Heart left ventricle (tissue), 16 donors: ENCODE results near the gene EID1. TPM values are rescaled to one million over a fixed set of nuclear protein-coding genes. Genes with fewer than 3 reads are reported as not detected.

ENCODE experiments used
- ATAC-seq, 4 donors: fragments of 200-7000 bp; cut with Tn5 transposase; one replicate each; pipeline ENCODE4 v1.9.1; 2020 to 2022; ENCODE audit warnings: moderate library complexity in 4 of 4, mild to moderate bottlenecking in 3 of 4, moderate number of reproducible peaks in 1 of 4
- DNase-seq, 5 donors: peaks; one replicate each; pipeline ENCODE4 v3.0.0-alpha.2; 2020
- H3K27ac ChIP-seq, 12 donors: fragments of 200-600 bp; sonication (generic) in 4 of 12; one replicate each; pipeline versions ENCODE4 v1.5.0 to v1.8.0; 2016 to 2022; ENCODE audit warnings: mild to moderate bottlenecking in 2 of 12
- H3K27me3 ChIP-seq, 9 donors: fragments of 200-600 bp; sonication (generic) in 2 of 9; one replicate each; pipeline versions ENCODE4 v1.5.1 to v1.8.0; 2016 to 2022; ENCODE audit warnings: mild to moderate bottlenecking in 3 of 9
- H3K36me3 ChIP-seq, 9 donors: fragments of 200-600 bp; sonication (generic) in 2 of 9; one replicate each; pipeline versions ENCODE4 v1.5.0 to v1.8.0; 2018 to 2022; ENCODE audit warnings: mild to moderate bottlenecking in 2 of 9
- H3K4me1 ChIP-seq, 12 donors: fragments of 200-600 bp; sonication (generic) in 4 of 12; one replicate each; pipeline versions ENCODE4 v1.5.0 to v1.8.0; 2016 to 2022; ENCODE audit warnings: mild to moderate bottlenecking in 3 of 12
- H3K4me3 ChIP-seq, 12 donors: fragments of 200-600 bp; sonication (generic) in 4 of 12; one replicate each; pipeline versions ENCODE4 v1.5.0 to v1.8.0; 2017 to 2022; ENCODE audit warnings: mild to moderate bottlenecking in 9 of 12, moderate library complexity in 4 of 12
- H3K9me3 ChIP-seq, 12 donors: fragments of 200-600 bp; sonication (generic) in 4 of 12; one replicate each; pipeline versions ENCODE4 v1.5.0 to v1.8.0; 2016 to 2022; ENCODE audit warnings: mild to moderate bottlenecking in 1 of 12
- POLR2A ChIP-seq, 2 donors: fragments of 450-650 bp; IDR thresholded peaks; one replicate each; pipeline ENCODE4 v1.6.1; 2017; ENCODE audit warnings: antibody characterized with exemption in 2 of 2, mild to moderate bottlenecking in 2 of 2, moderate library complexity in 2 of 2
- WGBS, 4 donors: extraction: QIAGEN DNeasy Blood & Tissue Kit in 2 of 4; methylation state at CpG; one replicate each; pipeline versions ENCODE4 v1.1.5 to v1.1.7; 2013 to 2018; 5-methylcytosine and 5-hydroxymethylcytosine counted together
- intact Hi-C, 10 donors: fragments of 100-400 bp; cut with DNase I; formaldehyde crosslinking; loops; one replicate each; pipeline versions ENCODE4 v1.11.1 to v1.14.2; 2022
- polyA plus RNA-seq, 2 donors: library from polyadenylated mRNA; stranded (reverse); fragments of 200-250 nt; gene quantifications; one replicate each; pipeline ENCODE4 v1.2.3, GENCODE V29; 2013
- total RNA-seq, 9 donors: library from RNA; depleted of rRNA in 2 of 9; stranded (reverse); fragments of >200 nt in 2 of 9; fragmentation: NEBNext Ultra II Directional in 3 of 9; extraction: Animal tissue kit (Norgen Biotek cat#: 25700) in 3 of 9; gene quantifications; one replicate each; pipeline versions ENCODE4 v1.1.0 to v1.2.4, GENCODE V29; 2016 to 2023
- TF ChIP-seq, protein P1 (sequence below), 12 donors: fragments of 200-600 bp; sonication (generic) in 4 of 12; IDR thresholded peaks; one replicate each; pipeline versions ENCODE4 v1.5.0 to v1.8.0; 2018 to 2022; ENCODE audit warnings: antibody characterized with exemption in 12 of 12, mild to moderate bottlenecking in 5 of 12
- donor health status: ischemic (EF 13 %, LVEDD 7.1; RV severe dilation, severe dysfunction).
- donor health status: healthy with polysubstance abuse.
- donor health status: DM: no; HTN: yes; CAD: no.
- donor health status: DM: no; HTN: no; CAD: no.
- donor health status: ischemic (EF 25% LVEDD 6.9; RV normal size, moderate dysfunction).
- donor health status: ischemic (EF 25% LVEDD 5.7; RV mildly dilated, moderate dysfunction).
- donor health status: healthy.
- donor health status: DM: yes; HTN: yes; CAD: no.
- donor health status: ischemic (EF 35%, LVEDD 5.7; RV mildly dilated, moderate dysfunction).
- donor health status: nonischemic (EF 11% LVEDD 7.7; RV severe dilation, severe dysfunction).
- donor health status: DM: yes; HTN: yes; CAD: no.
- donor health status: PGD.
- donor health status: ischemic (EF 29% LVEDD 5.4; RV normal size, mild dysfunction).
- donor health status: nonischemic (EF 23%, LVEDD 6.1; RV moderate dilation, normal function).

Gene EID1
- total and polyA plus RNA-seq, 11 donors: 161 to 393 (median 223) TPM

DNA sequence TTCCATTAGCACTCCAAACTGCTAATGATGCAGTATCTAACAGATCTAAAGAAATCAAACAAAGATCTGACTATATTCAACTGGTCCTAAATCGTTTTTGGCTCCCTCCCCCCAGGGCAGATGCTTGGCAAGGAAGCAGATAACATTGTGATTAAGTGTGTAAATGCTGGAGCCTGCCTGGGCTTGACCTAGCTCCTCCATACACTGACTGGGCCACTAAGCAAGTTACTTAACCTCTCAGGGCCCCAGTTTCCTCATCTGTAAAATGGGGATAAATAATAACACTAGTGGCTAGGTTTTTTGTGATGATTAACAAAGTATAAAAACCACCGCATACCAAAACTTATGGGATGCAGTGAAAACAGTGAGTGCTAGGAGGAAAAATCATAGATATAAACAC lies 9.2 kb downstream of the EID1 start:
- no peaks in the 10 kb centered on the region for H3K36me3 ChIP-seq
- TF ChIP-seq, protein P1, sequence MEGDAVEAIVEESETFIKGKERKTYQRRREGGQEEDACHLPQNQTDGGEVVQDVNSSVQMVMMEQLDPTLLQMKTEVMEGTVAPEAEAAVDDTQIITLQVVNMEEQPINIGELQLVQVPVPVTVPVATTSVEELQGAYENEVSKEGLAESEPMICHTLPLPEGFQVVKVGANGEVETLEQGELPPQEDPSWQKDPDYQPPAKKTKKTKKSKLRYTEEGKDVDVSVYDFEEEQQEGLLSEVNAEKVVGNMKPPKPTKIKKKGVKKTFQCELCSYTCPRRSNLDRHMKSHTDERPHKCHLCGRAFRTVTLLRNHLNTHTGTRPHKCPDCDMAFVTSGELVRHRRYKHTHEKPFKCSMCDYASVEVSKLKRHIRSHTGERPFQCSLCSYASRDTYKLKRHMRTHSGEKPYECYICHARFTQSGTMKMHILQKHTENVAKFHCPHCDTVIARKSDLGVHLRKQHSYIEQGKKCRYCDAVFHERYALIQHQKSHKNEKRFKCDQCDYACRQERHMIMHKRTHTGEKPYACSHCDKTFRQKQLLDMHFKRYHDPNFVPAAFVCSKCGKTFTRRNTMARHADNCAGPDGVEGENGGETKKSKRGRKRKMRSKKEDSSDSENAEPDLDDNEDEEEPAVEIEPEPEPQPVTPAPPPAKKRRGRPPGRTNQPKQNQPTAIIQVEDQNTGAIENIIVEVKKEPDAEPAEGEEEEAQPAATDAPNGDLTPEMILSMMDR (IDR thresholded peaks at IDR 0.05): no peak
- no peak for TF ChIP-seq POLR2A (IDR thresholded peaks at IDR 0.05)
- intact Hi-C loops: no loop called here
- no peaks in the 10 kb centered on the region for H3K27me3 ChIP-seq
- ATAC-seq (no peak), DNase-seq (no peak)
- H3K9me3 ChIP-seq: no peaks in the 10 kb centered on the region
- H3K27ac ChIP-seq: no peak overlapping the region
- peaks cover 0 to 5% (median 0%) of the 10 kb centered on the region in 12 donors for H3K4me1 ChIP-seq
- H3K4me3 ChIP-seq: no peak overlapping the region
- WGBS, 4 donors: 59 to 66% (median 63%) methylated on average over 2 of the region's 2 CpGs

DNA sequence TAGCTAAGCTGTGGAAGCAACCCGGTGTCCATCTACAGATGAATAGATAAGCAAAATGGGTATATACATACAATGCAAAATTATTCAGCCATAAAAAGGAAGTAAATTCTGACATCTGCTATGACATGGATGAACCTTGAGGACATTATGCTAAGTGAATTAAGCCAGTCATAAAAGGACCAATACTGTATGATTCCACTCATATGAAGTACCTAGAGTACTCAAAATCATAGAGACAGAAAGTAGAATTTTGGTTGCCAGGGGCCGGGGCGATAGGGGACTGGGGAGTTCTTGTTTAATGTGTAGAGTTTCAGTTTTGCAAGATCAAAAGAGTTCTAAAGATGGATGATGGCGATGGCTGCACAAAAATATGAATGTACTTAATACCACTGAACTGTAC lies 10.3 kb downstream of the EID1 start:
- no peaks in the 10 kb centered on the region for H3K27me3 ChIP-seq
- H3K4me1 ChIP-seq: peaks cover 0 to 5% (median 0%) of the 10 kb centered on the region in 12 donors
- 93 to 95% (median 94%) methylated on average over 4 of the region's 4 CpGs for WGBS, 4 donors
- TF ChIP-seq, protein P1 (IDR thresholded peaks at IDR 0.05): no peak
- intact Hi-C loops: no loop called here
- H3K4me3 ChIP-seq: no peak overlapping the region
- H3K36me3 ChIP-seq: no peaks in the 10 kb centered on the region
- H3K27ac ChIP-seq: peak overlapping the region in 1 of 12 donors; percentile 24
- DNase-seq (no peak), ATAC-seq (no peak)
- H3K9me3 ChIP-seq: no peaks in the 10 kb centered on the region

DNA sequence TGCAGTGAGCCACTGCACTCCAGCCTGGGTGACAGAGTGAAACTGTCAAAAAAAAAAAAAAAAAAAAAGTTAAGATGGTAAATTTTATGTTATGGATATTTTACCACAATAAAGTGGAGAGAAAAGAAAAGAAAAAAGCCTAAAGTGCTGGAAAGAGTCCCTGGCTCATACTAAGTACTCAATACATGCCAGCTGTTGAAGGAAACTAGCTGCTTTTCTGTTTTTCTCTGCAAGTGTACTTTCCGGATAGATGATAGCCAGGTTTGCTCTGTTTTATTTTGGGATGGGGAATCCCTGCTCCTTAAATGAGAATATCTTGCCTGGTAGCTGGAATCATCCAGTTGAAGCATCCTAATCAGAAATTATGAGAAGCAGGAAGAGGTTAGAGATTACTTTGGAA lies 10.9 kb downstream of the EID1 start:
- no peak overlapping the region for H3K4me3 ChIP-seq
- intact Hi-C loops: no loop called here
- no peaks in the 10 kb centered on the region for H3K9me3 ChIP-seq
- DNase-seq (no peak), ATAC-seq (peak in 1 of 4 donors; percentile 65)
- 50 to 72% (median 59%) methylated on average over 1 of the region's 1 CpG for WGBS, 4 donors
- no peaks in the 10 kb centered on the region for H3K36me3 ChIP-seq
- TF ChIP-seq POLR2A (IDR thresholded peaks at IDR 0.05): no peak
- TF ChIP-seq, protein P1 (IDR thresholded peaks at IDR 0.05): no peak
- H3K4me1 ChIP-seq: peaks cover 0 to 5% (median 0%) of the 10 kb centered on the region in 12 donors
- peak overlapping the region in 10 of 12 donors; percentile 9 to 60 (median 26) for H3K27ac ChIP-seq
- H3K27me3 ChIP-seq: no peaks in the 10 kb centered on the region

DNA sequence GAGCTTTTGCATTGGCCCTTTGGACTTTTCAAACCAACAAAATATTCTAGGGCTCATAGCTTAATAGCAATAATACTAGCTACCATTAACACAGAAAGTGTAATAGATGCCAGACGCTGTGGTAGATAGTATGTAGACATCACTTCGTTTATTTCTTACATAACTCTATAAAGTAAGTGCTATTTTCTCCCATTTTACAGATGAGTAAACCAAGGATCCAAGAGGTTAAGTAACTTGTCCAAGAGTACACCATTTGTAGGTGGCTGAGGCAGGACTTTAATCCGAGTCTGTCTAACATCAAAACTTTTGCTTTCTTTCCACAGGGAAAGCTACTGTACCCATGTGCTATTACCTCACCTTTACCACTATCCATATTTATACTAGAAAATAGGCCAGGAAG lies 12.0 kb downstream of the EID1 start:
- intact Hi-C loops: no loop called here
- no peaks in the 10 kb centered on the region for H3K27me3 ChIP-seq
- ATAC-seq (no peak), DNase-seq (no peak)
- 84 to 91% (median 85%) methylated on average over 3 of the region's 3 CpGs for WGBS, 4 donors
- TF ChIP-seq POLR2A (IDR thresholded peaks at IDR 0.05): no peak
- TF ChIP-seq, protein P1 (IDR thresholded peaks at IDR 0.05): no peak
- no peaks in the 10 kb centered on the region for H3K36me3 ChIP-seq
- H3K9me3 ChIP-seq: no peaks in the 10 kb centered on the region
- H3K27ac ChIP-seq: peak overlapping the region in 3 of 12 donors; percentile 10 to 39 (median 32)
- no peak overlapping the region for H3K4me3 ChIP-seq
- peaks cover 0 to 5% (median 0%) of the 10 kb centered on the region in 12 donors for H3K4me1 ChIP-seq
